ENCODE measurements around the gene KRT5. TPM values are rescaled to one million over a fixed set of nuclear protein-coding genes. Genes with fewer than 3 reads are reported as not detected.

KRT5 gene
- total RNA-seq, 4 donors from 2014 or later, result not detected

GRCh38 chr12:52541709-52542108 is 21.5 kb upstream of the KRT5 start:
- DNase-seq (no peak), ATAC-seq (no peak)
- Histone ChIP-seq H3K4me1 (no peaks in the 10 kb centered on the region), H3K27me3 (no peaks in the 10 kb centered on the region), H3K9me3 (no peaks in the 10 kb centered on the region), H3K4me3 (no peak overlapping the region), H3K36me3 (no peaks in the 10 kb centered on the region), H3K27ac (no peak overlapping the region)
- in situ Hi-C loops (cut with MboI; ENCODE audit: low sequenced_read_pairs in 4 of 4), result no loop called here
- intact Hi-C loops (cut with DNase I; ENCODE audit: low total_unique reads), result no loop called here
- TF ChIP-seq CTCF (IDR thresholded peaks at IDR 0.05 in 4 of 5, conservative IDR thresholded peaks at IDR 0.05 in 1 of 5) (no peak), POLR2A (IDR thresholded peaks at IDR 0.05) (no peak)

GRCh38 chr12:52540531-52540930 is 20.3 kb upstream of the KRT5 start:
- Histone ChIP-seq H3K27me3 (no peaks in the 10 kb centered on the region), H3K4me1 (no peaks in the 10 kb centered on the region), H3K9me3 (no peaks in the 10 kb centered on the region), H3K36me3 (no peaks in the 10 kb centered on the region), H3K27ac (no peak overlapping the region), H3K4me3 (no peak overlapping the region)
- no peak for ATAC-seq
- no peak for DNase-seq
- in situ Hi-C loops (cut with MboI; ENCODE audit: low sequenced_read_pairs in 4 of 4) (no loop called here), intact Hi-C loops (cut with DNase I; ENCODE audit: low total_unique reads) (no loop called here)
- TF ChIP-seq POLR2A (IDR thresholded peaks at IDR 0.05) (no peak), CTCF (IDR thresholded peaks at IDR 0.05 in 4 of 5, conservative IDR thresholded peaks at IDR 0.05 in 1 of 5) (no peak)

- Histone ChIP-seq H3K4me1 (no peaks in the 10 kb centered on the region), H3K27ac (no peak overlapping the region), H3K36me3 (no peaks in the 10 kb centered on the region), H3K4me3 (no peak overlapping the region), H3K9me3 (no peaks in the 10 kb centered on the region), H3K27me3 (no peaks in the 10 kb centered on the region)
- in situ Hi-C loops (cut with MboI; ENCODE audit: low sequenced_read_pairs in 4 of 4) (no loop called here), intact Hi-C loops (cut with DNase I; ENCODE audit: low total_unique reads) (no loop called here)
- ATAC-seq (no peak), DNase-seq (no peak)
- TF ChIP-seq CTCF (IDR thresholded peaks at IDR 0.05 in 4 of 5, conservative IDR thresholded peaks at IDR 0.05 in 1 of 5) (no peak), POLR2A (IDR thresholded peaks at IDR 0.05) (no peak)
These were observed 19.6 kb upstream of the KRT5 start for GRCh38 chr12:52539821-52540173.

- ATAC-seq, result no peak
- in situ Hi-C loops (cut with MboI; ENCODE audit: low sequenced_read_pairs in 4 of 4), result no loop called here
- no peak for DNase-seq
These were observed 19.1 kb upstream of the KRT5 start for GRCh38 chr12:52539083-52539820.

More at GRCh38 chr12:52539083-52539820, 19.1 kb upstream of the KRT5 start:
- intact Hi-C loops (cut with DNase I; ENCODE audit: low total_unique reads), result no loop called here
- no peak for TF ChIP-seq POLR2A (IDR thresholded peaks at IDR 0.05)
- TF ChIP-seq CTCF (IDR thresholded peaks at IDR 0.05 in 4 of 5, conservative IDR thresholded peaks at IDR 0.05 in 1 of 5), result no peak
- no peak overlapping the region for H3K4me3 ChIP-seq
- no peaks in the 10 kb centered on the region for H3K9me3 ChIP-seq
- no peak overlapping the region for H3K27ac ChIP-seq
- H3K4me1 ChIP-seq, result no peaks in the 10 kb centered on the region
- H3K27me3 ChIP-seq, result no peaks in the 10 kb centered on the region
- H3K36me3 ChIP-seq, result no peaks in the 10 kb centered on the region
